Activated CD8-positive, alpha-beta memory T cell treated with anti-CD3 and anti-CD28 coated beads for 48 hours (primary cell): ENCODE data around the gene FBXW10.
"Not testable (repeated sequence)": the region's sequence is repeated elsewhere in the genome, so short reads cannot be mapped to it uniquely, and the experiment has no call there.

ENCODE experiments used
- DNase-seq, 3 experiments: peaks; one replicate each; pipeline ENCODE4 v3.0.0-alpha.2; 2020; ENCODE audit warnings: low read depth in 2 of 3, low spot score in 2 of 3

FBXW10 gene

GRCh38 chr17:18753829-18754409 is 10.1 kb downstream of the FBXW10 start:
- DNase-seq: not testable (repeated sequence)

- not testable (repeated sequence) for DNase-seq
Observed at GRCh38 chr17:18755969-18756368, 12.1 kb downstream of the FBXW10 start.

GRCh38 chr17:18757368-18758044 is 13.7 kb downstream of the FBXW10 start:
- not testable (repeated sequence) for DNase-seq

GRCh38 chr17:18758344-18758743 is 14.5 kb downstream of the FBXW10 start:
- DNase-seq: not testable (repeated sequence)

GRCh38 chr17:18760221-18760620 is 16.4 kb downstream of the FBXW10 start:
- not testable (repeated sequence) for DNase-seq

- DNase-seq: not testable (repeated sequence)
Observed at GRCh38 chr17:18770572-18770971, 26.7 kb downstream of the FBXW10 start.

GRCh38 chr17:18771066-18771465 is 27.2 kb downstream of the FBXW10 start:
- not testable (repeated sequence) for DNase-seq

- DNase-seq: no peak
Observed at GRCh38 chr17:18772471-18772870, 28.6 kb downstream of the FBXW10 start.

GRCh38 chr17:18780991-18781718 is 37.3 kb downstream of the FBXW10 start, which contains the start of gene TVP23B:
TVP23B (plus strand) TSS chr17:18781183; CDS start chr17:18781294, 111 bp downstream.
- peak; percentile 91 to 98 (median 96) for DNase-seq

GRCh38 chr17:18781805-18782204 is 38.0 kb downstream of the FBXW10 start:
- DNase-seq: not testable (repeated sequence)

- DNase-seq: not testable (repeated sequence)
Observed at GRCh38 chr17:18785933-18786332, 42.1 kb downstream of the FBXW10 start.

- not testable (repeated sequence) for DNase-seq
Observed at GRCh38 chr17:18786890-18787289, 43.0 kb downstream of the FBXW10 start.

GRCh38 chr17:18791402-18791801 is 47.5 kb downstream of the FBXW10 start:
- DNase-seq: not testable (repeated sequence)

- DNase-seq: not testable (repeated sequence)
Observed at GRCh38 chr17:18794841-18795240, 51.0 kb downstream of the FBXW10 start.

GRCh38 chr17:18796887-18797286 is 53.0 kb downstream of the FBXW10 start:
- not testable (repeated sequence) for DNase-seq

GRCh38 chr17:18803458-18804245 is 59.8 kb downstream of the FBXW10 start:
- not testable (repeated sequence) for DNase-seq

- not testable (repeated sequence) for DNase-seq
Observed at GRCh38 chr17:18815924-18816323, 72.1 kb downstream of the FBXW10 start.

GRCh38 chr17:18816489-18817371 is 72.9 kb downstream of the FBXW10 start:
- DNase-seq: not testable (repeated sequence)

- not testable (repeated sequence) for DNase-seq
Observed at GRCh38 chr17:18821430-18821829, 77.6 kb downstream of the FBXW10 start.

GRCh38 chr17:18827613-18828012 is 83.8 kb downstream of the FBXW10 start:
- not testable (repeated sequence) for DNase-seq
